ENCODE results near the gene TCF4. TPM values are rescaled to one million over a fixed set of nuclear protein-coding genes. Genes with fewer than 3 reads are reported as not detected.

Gene TCF4
- total RNA-seq, 4 donors from 2014 or later: 60.9 to 98.4 (median 83.4) TPM

DNA sequence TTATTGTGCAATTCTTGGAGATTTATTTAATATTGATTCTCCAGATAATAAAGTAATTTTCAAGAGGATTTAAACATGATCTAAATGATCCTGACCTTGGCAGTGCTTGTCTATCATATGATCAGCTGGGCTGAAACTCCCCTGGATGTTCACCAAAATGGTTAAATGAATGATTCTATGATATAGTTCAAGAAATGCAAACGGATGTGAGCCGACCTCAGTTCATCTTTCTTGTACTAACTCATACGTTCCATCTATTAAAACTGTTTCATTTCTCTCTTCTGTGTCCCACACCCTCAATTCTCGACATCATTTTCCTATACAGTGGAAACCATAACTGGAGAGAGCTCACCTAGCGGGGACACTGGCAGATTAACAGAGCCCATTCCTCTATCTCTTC, 347.0 kb downstream of the TCF4 start:
- no peak for TF ChIP-seq POLR2A (IDR thresholded peaks at IDR 0.05)
- TF ChIP-seq, protein P1, sequence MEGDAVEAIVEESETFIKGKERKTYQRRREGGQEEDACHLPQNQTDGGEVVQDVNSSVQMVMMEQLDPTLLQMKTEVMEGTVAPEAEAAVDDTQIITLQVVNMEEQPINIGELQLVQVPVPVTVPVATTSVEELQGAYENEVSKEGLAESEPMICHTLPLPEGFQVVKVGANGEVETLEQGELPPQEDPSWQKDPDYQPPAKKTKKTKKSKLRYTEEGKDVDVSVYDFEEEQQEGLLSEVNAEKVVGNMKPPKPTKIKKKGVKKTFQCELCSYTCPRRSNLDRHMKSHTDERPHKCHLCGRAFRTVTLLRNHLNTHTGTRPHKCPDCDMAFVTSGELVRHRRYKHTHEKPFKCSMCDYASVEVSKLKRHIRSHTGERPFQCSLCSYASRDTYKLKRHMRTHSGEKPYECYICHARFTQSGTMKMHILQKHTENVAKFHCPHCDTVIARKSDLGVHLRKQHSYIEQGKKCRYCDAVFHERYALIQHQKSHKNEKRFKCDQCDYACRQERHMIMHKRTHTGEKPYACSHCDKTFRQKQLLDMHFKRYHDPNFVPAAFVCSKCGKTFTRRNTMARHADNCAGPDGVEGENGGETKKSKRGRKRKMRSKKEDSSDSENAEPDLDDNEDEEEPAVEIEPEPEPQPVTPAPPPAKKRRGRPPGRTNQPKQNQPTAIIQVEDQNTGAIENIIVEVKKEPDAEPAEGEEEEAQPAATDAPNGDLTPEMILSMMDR (IDR thresholded peaks at IDR 0.05): no peak
- H3K4me3 ChIP-seq (ENCODE audit: low read depth, poor library complexity, severe bottlenecking): no peak overlapping the region
- no peak for DNase-seq (ENCODE audit: low spot score in 2 of 2)
- whole genome bisulfite sequencing, 2 donors: 75 to 87% methylated on average over 5 of the region's 5 CpGs
- intact Hi-C loops (cut with DNase I; ENCODE audit: low total_unique reads): no loop called here

DNA sequence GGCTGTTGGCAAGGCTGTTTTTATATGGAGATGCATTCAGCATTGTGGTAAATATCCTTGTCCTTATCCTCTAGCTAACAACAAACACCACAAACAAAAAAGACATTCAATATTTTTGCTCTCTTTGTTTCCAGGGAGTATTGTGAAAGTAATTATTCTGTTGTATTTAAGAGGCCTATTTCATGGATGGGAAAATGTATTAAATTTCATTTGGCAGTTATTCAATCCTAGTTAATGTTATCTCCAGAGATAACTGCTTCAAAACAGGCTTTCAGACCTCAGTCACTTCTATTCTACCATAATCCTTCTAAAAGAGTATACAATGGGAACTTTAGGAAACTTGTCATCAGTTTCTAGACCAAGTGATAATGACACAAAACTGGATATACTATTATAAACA, 348.3 kb downstream of the TCF4 start:
- no peak for DNase-seq (ENCODE audit: low spot score in 2 of 2)
- intact Hi-C loops (cut with DNase I; ENCODE audit: low total_unique reads): no loop called here
- TF ChIP-seq, protein P1 (IDR thresholded peaks at IDR 0.05): no peak
- no peak for TF ChIP-seq POLR2A (IDR thresholded peaks at IDR 0.05)
- H3K4me3 ChIP-seq (ENCODE audit: low read depth, poor library complexity, severe bottlenecking): no peak overlapping the region

DNA sequence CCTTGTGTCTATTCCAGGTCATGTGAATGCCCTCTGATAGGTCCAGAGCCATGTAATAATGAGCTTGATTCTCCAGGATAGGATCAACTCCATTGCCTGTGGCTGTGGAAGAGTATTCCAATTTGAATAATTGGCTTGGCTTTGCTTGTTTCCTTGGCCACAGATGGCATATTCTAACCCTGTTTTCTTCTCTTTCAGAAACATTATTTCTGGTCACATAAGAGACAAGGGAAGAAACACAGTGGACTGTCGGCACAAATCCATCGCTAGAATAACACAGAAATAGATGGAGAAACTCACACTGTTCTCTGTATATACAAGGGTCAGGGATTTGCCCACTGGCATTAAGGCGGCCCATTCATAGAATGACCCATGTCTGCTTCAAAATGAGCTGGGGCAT, 350.3 kb downstream of the TCF4 start:
- TF ChIP-seq POLR2A (IDR thresholded peaks at IDR 0.05): no peak
- TF ChIP-seq, protein P1 (IDR thresholded peaks at IDR 0.05): no peak
- no peak overlapping the region for H3K4me3 ChIP-seq (ENCODE audit: low read depth, poor library complexity, severe bottlenecking)
- intact Hi-C loops (cut with DNase I; ENCODE audit: low total_unique reads): no loop called here
- WGBS, 2 donors: 90 to 96% methylated on average over 3 of the region's 3 CpGs
- DNase-seq (ENCODE audit: low spot score in 2 of 2): no peak

DNA sequence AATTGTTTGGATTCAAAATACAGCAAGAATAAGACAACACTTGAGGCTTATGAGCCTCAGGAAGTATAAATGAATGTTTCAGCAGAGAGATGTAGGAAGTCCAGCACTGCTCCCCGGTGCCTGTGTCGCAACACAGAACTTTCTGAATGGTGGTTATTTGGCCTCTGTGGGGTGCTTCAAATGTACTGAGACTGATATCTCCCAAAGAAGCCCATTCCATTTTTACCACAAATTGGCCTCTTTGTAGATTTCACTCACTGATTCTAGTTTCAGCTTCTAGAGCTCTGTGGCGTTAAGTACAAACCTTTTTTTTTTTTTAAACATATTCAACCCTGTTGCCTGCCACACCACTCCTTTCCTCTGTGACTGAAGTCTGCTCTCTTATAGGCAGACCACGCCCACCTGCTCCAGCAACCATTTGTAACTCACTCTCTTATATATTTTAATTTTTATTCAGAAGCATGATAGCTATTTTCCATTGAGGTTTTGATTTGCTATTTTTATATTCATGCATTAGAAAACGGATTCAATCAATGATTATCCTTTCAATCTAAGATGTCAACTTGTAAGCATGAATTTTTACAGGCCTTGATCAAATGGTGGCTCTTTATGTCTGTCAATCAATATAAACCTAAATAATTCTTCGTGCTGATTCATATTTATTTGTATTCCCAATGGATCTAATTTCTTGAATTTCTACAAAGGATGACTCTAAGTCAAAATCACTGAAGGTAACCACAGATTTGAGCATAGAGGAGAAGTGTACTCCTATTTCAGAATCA, 351.7 kb downstream of the TCF4 start:
- no peak for DNase-seq (ENCODE audit: low spot score in 2 of 2)
- H3K4me3 ChIP-seq (ENCODE audit: low read depth, poor library complexity, severe bottlenecking): no peak overlapping the region
- no peak for TF ChIP-seq POLR2A (IDR thresholded peaks at IDR 0.05)
- TF ChIP-seq, protein P1 (IDR thresholded peaks at IDR 0.05): no peak
- 61 to 66% methylated on average over 6 of the region's 6 CpGs for WGBS, 2 donors
- intact Hi-C loops (cut with DNase I; ENCODE audit: low total_unique reads): no loop called here

DNA sequence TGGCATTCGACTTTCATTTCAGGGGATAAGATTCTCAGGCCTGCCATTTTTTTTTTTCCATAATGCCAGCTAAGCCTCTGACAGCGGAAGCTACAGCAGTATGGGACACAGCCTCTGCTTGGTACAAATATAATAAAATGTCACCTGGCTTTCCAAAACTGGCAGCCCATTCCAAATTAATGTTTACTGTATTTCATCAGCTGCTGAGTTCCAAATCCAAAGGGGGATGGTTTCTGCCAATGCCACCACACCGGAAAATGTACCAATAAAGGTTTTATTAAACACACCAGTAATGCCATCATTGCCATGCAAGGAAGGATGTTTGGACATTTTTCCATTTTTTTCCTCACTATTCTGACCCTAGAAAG, 352.9 kb downstream of the TCF4 start:
- no peak for DNase-seq (ENCODE audit: low spot score in 2 of 2)
- intact Hi-C loops (cut with DNase I; ENCODE audit: low total_unique reads): no loop called here
- H3K4me3 ChIP-seq (ENCODE audit: low read depth, poor library complexity, severe bottlenecking): no peak overlapping the region
- WGBS, 2 donors: 59 to 63% methylated on average over 3 of the region's 3 CpGs
- TF ChIP-seq POLR2A (IDR thresholded peaks at IDR 0.05): no peak
- TF ChIP-seq, protein P1 (IDR thresholded peaks at IDR 0.05): no peak
